Activated CD4-positive, alpha-beta T cell treated with anti-CD3 and anti-CD28 coated beads for 48 hours (primary cell): ENCODE results near the gene LRMDA.

Source experiments
- DNase-seq: peaks from one replicate; pipeline ENCODE4 v3.0.0-alpha.2; 2020

The LRMDA gene

GRCh38 chr10:75402486-75403143, 28.8 kb upstream of the LRMDA start:
- DNase-seq = no peak

GRCh38 chr10:75403144-75403938, 28.1 kb upstream of the LRMDA start:
- no peak for DNase-seq

- peak; percentile 21 for DNase-seq
Observed at GRCh38 chr10:75403939-75404814, 27.2 kb upstream of the LRMDA start.

- no peak for DNase-seq
Observed at GRCh38 chr10:75404815-75405597, 26.4 kb upstream of the LRMDA start.

- no peak for DNase-seq
Observed at GRCh38 chr10:75405598-75406461, 25.6 kb upstream of the LRMDA start.

- no peak for DNase-seq
Observed at GRCh38 chr10:75406462-75407223, 24.8 kb upstream of the LRMDA start.

GRCh38 chr10:75407224-75407712, 24.2 kb upstream of the LRMDA start:
- DNase-seq = no peak

GRCh38 chr10:75407713-75408508, 23.5 kb upstream of the LRMDA start:
- DNase-seq = no peak

GRCh38 chr10:75408509-75408875, 22.9 kb upstream of the LRMDA start:
- DNase-seq = no peak

- DNase-seq = peak; percentile 43
Observed at GRCh38 chr10:75408911-75409885, 22.2 kb upstream of the LRMDA start.

GRCh38 chr10:75410132-75411005, 21.1 kb upstream of the LRMDA start:
- no peak for DNase-seq

- no peak for DNase-seq
Observed at GRCh38 chr10:75414527-75414926, 16.9 kb upstream of the LRMDA start.

- DNase-seq = no peak
Observed at GRCh38 chr10:75417522-75417927, 13.9 kb upstream of the LRMDA start.

GRCh38 chr10:75418293-75418692, 13.1 kb upstream of the LRMDA start:
- no peak for DNase-seq

- DNase-seq = no peak
Observed at GRCh38 chr10:75418712-75419111, 12.7 kb upstream of the LRMDA start.

GRCh38 chr10:75422913-75423312, 8.5 kb upstream of the LRMDA start:
- DNase-seq = no peak

GRCh38 chr10:75424571-75424970, 6.9 kb upstream of the LRMDA start:
- DNase-seq = no peak
